NCI-H146 treated with DMSO at 0.1 percent for 48 hours (cell line): ENCODE measurements around the gene UBALD2.
"Not testable (repeated sequence)": the region's sequence is repeated elsewhere in the genome, so short reads cannot be mapped to it uniquely, and the experiment has no call there.

Experiments
- DNase-seq: peaks from one replicate; lab custom pipeline; 2025; ENCODE audit not compliant: unreplicated experiment; lab: John Stamatoyannopoulos, UW

UBALD2 gene

DNA sequence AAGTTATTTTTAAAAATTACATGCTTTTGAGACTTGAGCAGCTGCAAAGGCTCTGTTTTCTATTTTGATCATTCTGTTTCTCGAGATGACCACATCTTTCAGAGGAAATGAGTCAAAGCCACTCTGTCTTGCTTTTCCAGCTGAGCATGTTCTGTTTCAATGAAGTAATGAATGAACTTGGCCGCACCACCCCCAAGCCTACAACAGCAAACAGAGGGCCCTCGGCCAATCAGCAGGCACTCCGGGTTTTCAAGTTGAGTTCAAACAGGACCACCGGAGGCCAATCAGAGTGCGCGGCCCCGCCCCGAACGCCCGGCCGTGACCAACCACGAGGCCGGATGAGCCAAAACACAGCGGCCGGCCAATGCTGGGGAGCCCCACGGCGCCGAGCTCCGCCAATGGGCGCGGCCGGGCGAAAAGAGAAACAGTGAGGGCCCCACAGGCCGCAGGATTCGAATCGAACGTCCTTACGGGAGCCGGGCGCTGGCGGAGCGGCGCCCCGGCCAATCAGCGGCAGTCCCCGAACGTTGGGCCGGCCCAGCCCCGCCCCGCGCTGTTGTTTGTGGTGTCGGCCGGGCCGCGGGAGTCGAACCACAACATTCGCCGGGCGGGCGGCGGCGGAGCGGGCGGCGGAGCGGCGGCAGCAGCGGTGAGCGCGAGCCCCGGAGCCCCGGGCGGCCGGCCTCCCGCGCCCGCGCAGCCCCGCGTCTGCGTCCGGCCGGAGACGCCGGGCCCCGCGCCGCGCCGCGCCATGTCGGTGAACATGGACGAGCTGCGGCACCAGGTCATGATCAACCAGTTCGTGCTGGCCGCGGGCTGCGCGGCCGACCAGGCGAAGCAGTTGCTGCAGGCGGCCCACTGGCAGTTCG is at the start of gene UBALD2:
UBALD2 (plus strand) TSS at position 594 of the 869 bp plus-strand sequence; CDS start at position 752, 158 bp downstream.
- DNase-seq = peak; percentile 93

DNA sequence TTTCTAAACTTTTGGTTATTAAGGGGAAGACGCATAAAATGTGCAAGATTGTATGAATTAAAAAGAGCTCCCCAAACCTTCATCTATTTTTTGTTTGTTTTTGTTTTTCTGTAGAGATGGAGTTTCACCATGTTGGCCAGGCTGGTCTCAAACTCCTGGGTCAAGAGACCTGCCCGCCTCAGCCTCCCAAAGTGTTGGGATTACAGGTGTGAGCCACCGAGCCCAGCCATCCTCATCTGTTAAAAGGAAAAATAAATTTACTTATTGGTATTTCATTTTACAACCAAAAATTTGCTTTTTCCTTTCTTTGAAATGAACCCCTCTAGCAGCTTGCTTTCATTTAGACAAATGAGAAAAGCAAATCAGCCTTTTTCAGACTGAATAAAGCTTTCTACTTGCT is 48.1 kb upstream of the UBALD2 start:
- no peak for DNase-seq

DNA sequence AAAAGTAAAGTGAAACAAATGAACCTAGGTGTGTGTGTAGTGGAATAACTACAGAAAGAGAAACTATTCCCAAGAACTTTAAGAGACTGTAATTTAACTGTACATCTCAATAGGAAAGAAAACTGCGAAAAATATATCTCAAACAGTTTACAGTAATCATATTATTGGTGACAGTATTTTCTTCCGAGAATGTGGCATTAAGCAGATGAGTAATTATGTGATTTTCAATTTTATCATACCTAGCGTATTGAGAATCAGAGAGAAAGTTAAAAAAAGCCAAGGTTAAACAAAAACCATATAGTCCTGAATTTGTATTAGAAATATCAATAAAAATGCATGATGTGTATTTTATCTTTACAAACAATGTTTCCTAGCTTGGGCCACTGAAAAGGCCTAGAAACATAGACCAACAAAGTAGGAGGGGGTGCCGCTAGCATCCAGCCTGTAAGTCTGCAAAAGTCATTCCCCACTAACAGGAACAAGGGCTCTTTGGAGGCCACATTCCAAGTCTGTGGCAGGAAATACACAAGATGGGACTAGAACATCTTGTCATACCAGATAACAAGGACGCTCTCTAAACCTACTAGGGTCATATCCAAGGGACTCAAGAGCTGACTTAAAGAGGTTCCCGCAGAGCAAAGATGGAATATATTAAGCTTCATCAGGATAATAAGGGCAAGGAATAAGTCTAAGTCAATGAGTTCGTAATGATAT is 45.3 kb upstream of the UBALD2 start:
- no peak for DNase-seq

DNA sequence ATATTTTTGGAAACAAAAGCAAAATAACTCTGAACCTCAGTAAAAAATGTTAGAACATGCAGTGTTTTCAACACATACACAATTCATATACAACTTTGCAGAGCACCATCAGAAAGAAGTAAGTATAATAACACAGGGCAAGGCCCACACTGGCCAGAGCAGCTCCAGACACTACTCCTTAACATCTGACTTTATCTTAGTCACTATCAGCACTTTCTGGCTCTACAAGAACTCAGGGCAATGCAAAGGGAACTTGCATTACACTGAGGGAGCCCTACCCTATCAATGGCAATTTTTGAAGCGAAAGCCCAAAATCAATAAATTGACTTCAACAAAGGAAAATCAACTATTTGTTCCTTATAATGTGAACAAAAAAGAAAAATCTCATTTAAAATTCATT is 41.3 kb upstream of the UBALD2 start:
- no peak for DNase-seq

DNA sequence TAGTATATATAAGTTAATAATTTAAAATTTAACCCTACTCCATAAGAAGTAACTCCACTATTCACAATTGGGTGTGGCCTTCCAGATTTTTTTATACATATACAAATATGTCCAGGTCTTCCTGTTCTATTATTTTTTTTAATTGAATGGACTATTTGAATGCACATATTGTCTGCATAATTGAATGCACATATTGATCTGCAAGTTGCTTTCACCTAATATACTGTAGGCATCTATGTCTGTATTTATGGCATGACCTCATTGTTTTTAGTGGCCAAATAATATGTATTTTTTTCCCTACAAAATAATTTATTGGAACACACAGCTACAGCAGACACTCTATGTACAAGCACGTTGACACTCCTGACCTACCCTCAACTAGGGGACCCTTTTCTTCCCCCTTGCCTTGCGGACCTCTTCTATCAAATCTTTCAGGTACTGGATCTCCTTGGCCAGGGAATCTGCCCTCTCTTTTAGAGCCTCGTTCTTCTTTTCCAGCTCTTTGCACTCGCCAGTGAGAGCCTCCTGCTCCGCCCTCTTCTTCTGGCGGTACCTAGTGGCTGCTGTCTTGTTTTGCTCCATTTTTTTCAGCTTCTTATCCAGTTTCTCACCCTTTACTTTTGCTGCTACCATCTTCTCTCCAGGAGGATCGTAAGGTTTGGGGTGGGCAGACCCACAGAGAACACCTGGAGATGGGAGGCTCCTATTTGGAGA is 39.6 kb upstream of the UBALD2 start:
- not testable (repeated sequence) for DNase-seq

DNA sequence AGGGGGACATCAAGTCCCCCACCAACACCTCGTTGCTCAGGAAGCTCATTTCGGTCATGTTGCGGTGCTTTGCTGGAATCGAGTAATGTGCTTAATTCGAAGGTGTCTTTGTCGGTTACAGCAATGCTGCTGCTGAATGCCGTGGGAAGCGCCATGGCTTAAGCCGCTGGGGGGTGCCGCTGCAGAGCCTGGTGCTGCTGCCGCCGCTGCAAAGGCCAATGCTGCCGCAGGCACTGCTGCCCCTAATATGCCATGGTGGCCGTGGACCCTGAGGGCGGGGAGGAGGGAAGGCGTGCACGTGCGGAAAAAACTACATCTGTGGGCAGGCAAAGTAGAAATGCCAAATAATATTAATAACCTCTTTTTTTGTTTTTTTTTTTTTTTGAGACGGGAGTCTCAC is 38.4 kb upstream of the UBALD2 start:
- DNase-seq = not testable (repeated sequence)

DNA sequence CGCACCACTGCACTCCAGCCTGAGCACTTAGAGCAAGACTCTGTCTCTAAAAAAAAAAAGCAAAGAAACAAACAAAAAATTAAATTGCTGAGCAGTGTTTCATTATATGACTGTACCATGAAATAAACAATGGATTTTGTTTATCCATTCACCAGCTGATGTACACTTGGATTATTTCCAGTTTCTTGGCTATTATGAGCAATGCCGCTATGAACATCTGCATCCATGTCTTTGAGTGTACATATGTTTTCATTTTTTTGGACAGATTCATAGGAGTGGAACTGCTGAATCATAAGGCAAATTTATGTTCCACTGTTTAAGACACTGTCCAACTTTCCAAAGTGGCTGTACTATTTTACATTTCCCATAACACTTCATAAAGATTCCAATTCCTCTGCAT is 32.8 kb upstream of the UBALD2 start:
- no peak for DNase-seq

DNA sequence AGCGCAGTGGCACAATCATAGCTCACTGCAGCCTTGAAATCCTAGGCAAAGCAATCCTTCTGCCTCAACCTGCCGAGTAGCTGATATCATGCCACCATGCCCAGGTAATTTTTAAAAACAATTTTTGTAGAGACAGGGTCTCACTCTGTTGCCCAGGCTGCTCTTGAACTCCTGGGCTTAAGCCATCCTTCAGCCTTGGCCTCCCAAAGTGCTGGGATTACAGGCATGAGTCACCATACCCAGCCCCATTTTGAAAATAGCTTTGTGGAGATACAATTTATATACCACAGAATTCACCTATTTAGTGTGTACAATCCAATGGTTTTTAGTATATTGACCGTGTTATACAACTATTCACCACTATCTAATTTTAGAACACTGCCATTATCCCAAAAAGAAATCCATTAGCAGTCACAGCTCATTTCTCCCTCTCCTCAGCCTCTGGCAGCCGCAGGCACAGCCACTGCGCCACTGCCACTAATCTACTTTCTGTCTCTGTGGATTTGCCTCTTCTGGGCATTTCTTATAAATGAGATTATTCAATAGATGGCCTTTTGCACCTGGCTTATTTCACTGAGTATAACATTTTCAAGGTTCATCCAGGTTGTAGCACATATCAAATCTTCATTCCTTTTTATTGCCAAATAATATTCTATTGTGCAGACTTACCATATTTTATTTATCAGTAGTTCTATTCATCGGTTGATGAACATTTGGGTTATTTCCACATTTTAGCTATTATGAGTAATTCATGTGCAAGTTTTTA is 31.4 kb upstream of the UBALD2 start:
- DNase-seq = no peak

DNA sequence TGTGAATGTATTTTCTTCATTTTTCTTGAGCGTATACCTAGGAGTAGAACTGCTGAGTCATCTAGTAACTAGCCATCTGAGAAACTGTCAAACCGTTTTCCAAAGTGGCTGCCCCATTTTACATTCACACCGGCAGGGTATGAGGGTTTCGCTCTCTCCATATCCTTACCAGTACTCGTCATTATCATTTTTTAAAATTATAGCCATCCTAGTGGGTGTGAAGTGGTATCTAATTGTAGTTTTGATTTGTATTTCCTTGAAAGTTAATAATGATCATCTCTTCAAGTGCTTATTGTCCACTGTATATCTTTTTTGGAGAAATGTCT is 30.8 kb upstream of the UBALD2 start:
- no peak for DNase-seq

DNA sequence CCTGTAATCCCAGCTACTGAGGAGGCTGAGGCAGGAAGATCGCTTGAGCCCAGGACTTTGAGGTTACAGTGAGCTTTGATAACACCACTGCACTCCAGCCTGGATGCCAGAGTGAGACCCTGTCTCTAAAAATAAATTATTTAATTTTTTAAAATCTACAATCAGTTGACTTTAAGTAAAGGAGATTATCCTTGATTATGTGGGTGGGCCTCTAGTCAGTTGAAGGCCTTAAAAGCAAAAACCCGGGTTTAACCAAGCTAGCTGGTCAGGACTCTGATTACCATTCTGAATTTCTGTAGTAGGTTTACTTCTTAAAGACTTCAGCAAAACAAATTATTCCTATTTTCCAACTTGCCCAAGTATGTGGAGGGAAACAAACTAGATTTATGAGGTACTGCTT is 29.3 kb upstream of the UBALD2 start:
- DNase-seq = no peak

DNA sequence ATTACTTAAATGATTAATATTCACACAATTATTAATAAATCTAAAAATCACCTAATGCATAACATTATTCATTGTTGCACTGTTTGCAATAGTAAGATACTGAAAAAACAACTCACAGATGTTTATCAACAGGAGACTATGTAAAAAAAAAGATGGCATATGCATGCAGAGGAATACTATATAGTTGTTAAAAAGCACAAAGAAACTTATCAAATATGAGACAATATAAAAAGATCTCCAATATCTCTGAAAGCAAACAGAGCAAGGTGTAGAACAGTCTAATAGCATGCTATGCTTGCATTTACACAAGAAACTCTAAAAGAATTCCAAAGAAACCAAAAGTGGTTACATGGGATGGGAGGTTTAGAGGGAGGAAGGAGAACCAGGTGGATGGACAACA is 28.5 kb upstream of the UBALD2 start:
- DNase-seq = no peak

DNA sequence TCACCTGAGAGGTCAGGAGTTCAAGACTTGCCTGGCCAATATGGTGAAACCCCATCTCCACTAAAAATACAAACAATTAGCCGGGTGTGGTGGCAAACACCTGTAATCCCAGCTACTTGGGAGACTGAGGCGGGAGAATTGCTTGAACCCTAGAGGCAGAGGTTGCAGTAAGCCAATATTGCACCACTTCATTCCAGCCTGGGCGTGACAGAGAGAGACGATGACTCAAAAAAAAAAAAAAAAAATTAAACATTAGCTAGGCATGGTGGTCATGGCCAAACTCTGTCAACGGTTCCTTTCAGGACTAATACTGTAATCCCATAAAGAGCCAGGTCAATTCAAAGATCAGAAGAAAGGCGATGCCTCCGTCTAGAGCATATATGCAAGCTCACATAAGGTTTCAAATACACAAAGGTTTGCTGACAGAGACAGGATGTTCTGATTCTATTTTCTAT is 27.3 kb upstream of the UBALD2 start:
- DNase-seq = no peak

DNA sequence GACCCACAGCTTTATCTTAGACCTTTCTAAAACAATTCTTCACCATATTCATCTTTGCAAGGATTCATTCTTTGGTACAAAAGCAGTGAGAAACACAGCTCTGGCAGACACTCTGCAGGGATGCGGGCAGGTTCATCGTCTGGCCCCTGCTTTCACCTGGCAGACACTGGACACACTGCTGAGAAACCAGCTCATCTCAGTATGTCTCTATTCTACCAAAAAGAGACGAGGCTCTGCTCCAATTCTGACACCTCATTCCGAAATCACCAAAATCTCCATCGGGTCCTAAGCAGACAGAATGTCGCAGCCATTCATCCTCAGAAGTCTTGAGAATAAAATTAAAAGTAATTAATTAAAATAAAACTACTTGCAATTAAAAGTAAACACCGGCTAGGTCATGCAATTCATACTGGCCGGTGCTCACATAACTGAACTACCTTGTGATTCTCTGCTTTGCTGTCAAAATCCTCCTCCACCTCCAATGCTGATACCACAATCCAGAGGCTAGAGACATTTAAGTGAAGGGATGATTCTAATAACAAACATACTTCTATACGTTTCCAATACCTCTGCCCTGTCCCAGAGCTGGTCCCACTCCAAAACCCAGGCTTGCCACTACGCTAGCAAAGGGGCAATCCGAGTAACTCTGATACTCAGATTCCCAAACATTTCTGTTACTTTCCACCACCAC is 26.2 kb upstream of the UBALD2 start:
- no peak for DNase-seq

DNA sequence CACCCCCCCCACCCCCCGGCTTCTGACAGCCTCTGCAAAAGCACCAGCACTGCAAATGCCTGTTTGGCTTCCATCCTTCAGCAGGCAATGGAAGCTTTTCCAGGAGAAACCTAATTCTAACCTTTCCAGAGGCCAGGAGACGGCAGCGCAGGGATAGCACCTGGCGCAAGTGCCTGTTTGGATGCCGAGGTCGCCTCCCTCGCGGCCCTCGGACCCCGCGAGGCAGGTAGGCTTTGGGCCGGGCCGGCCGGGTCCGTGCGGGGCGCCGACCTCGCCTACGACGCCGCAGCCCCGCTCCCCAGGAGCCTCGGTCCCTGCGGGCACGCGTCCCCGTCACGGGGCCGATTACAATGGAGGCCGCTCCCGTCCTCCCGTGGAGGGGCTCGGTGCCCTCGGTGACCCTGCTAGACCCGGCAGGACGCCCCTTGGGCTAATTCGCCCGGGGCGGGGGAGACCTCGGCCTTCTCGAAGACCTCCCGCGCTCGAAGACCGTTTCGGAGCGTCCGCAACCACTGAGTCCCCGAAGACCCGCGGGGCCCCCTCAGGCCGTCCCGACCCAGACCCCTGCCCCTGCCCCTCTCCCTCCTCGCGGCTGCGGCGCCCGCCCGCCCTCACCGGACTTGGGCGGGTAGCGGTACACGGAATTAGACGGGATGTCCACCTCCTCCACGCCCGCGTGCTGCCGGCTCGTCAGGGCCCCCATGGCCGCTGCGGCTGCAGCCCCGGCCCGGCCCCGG is 25.4 kb upstream of the UBALD2 start:
- no peak for DNase-seq

DNA sequence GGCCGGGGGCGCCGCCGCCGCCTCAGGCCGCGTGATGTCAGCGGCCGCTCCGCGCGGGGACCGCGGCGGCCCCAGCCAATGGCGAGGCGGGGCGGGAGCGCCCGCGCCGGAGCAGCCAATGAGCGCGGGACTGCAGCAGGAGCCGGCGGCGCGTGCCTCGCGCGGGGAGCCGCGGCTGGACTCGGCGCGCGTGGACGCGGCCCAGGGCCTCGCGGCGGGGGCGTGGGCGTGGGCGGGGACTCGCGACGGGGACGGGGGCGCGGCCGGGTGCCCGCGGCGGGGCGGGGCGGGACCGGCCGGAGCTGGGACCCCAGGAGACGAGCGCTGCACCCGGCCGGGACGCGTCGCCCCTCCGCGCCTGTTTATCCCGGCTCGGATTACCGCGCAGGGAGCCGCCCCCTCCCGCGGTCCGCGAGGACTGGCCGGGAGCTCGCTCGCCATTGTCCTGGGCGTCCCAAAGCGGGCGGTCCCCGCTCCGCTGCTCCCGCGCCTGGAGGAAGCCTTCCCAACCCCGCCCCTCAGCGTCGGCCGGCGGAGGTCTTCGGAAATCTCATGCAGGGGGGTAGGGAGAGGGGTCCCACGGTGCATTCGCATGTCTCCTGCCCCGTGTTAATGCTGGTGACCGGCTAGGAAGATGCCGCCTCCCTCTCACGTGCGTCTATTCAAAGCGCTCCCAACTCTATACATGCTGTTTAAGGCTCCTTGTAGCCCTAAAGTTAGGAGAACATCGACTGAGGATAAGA is 24.5 kb upstream of the UBALD2 start, which contains the start of gene RNF157:
RNF157 (minus strand) TSS at position 33 of the 743 bp plus-strand sequence. CDS start 253 bp downstream, outside the sequence.
- DNase-seq = peak; percentile 23

DNA sequence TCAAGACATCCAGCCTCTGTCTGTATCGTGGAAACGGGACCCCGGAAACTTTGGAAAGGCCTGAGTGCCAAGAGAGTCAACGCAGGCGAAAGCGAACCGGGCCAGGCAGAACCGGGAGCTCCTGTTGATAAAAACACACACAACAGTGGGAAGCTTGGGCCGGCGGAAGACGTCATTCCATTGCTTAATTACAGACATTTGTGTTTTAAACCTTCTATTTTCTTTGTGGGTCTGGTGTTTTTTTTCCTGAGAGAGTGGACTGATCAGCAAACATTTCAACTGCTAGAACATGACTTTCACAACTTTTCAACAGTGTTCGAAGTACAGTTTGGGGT is 24.0 kb upstream of the UBALD2 start:
- DNase-seq = no peak

DNA sequence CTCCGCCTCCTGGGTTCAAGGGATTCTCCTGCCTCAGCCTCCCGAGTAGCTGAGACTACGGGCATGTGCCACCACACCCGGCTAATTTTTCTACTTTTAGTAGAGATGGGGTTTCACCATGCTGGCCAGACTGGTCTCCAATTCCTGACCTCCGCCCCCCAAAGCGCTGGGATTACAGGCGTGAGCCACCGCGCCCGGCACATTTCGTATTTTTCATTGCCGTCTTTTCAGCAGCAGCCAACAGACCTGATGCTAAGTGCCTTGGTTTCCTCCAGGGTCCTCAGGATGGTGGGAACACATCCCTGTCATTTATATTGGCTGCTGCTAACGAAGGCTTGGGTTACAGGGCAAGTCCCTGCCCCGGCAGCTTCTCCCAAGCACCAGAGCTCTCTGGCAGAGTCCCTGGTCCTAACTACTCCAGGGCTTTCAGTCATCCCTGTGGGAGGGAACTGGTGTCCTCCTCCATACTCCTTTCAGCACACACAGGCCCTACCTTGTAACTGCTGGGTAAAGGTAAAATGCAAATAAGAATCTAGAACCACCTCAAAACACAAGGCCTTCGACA is 23.4 kb upstream of the UBALD2 start:
- no peak for DNase-seq

DNA sequence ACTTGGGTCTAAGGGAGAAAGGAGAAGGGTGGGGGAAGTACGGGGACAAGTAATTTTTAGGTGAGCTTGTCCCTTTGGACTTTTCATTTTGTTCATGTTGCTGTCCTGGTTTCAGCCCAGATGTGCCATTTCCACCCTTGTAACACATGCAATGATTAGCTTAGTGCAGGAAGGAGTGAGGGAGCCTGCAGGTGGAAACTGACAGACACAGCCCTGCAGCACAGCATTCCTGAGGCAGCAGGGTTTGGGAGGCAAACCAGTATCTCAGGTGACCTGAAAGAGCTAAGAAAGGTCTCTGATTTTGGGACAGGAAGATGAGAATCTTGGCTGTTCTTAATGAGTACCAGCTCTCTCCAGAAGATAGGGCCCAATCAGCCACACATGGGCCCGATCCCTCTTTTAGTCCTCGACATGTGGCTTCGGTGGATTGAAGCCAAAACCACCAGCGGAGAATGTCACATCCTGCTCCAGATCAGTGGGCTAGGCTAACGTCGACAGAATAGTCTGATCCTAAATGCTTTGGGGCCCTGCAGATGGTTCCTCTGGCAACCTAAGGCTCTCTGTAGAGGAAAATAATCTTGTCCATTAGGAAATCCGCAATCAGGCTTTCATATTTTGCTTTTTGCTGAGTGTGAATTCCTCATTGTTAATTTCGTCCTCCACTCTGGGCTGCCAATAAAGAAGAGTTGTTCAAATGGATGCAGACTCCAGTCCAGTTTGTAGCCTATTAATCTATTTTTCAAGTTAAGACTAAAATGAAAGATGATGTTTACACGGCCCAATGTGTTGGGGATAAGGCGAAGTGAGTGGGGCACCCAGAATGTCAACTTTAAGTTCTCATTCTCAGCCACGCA is 21.1 kb upstream of the UBALD2 start:
- DNase-seq = no peak
